Naive B cell (primary cell): Measurements from ENCODE around the gene PLCZ1. TPM values are rescaled to one million over a fixed set of nuclear protein-coding genes. Genes with fewer than 3 reads are reported as not detected.

Experiments used
- ATAC-seq, 2 donors: fragments of 150-1000 bp; cut with Tn5 transposase; 2 replicates each; pipeline ENCODE4 v1.10.0; 2021; ENCODE audit warnings: low read depth in 2 of 2, mild to moderate bottlenecking in 2 of 2, moderate library complexity in 2 of 2
- DNase-seq: peaks from one replicate; pipeline ENCODE4 v3.0.0; 2022
- H3K27ac Mint-ChIP-seq, 6 donors: one replicate each; pipeline ENCODE4 v1.8.0; 2020 to 2022; ENCODE audit warnings: mild to moderate bottlenecking in 6 of 6, mixed read lengths in 6 of 6, moderate library complexity in 5 of 6, inconsistent platforms in 2 of 6
- H3K27me3 Mint-ChIP-seq, 3 donors: one replicate each; pipeline ENCODE4 v1.8.0; 2021 to 2022; ENCODE audit warnings: mixed read lengths in 3 of 3, mild to moderate bottlenecking in 1 of 3
- H3K36me3 Mint-ChIP-seq, 2 donors: one replicate each; pipeline ENCODE4 v1.8.0; 2020 to 2022; ENCODE audit warnings: mixed read lengths in 2 of 2, inconsistent platforms in 1 of 2, mild to moderate bottlenecking in 1 of 2
- H3K4me1 Mint-ChIP-seq, 3 donors: one replicate each; pipeline ENCODE4 v1.8.0; 2020 to 2022; ENCODE audit warnings: mixed read lengths in 3 of 3, inconsistent platforms in 1 of 3, mild to moderate bottlenecking in 1 of 3, moderate library complexity in 1 of 3
- H3K4me3 Mint-ChIP-seq, 8 donors: one replicate each; pipeline ENCODE4 v1.8.0; 2020 to 2022; ENCODE audit warnings: mild to moderate bottlenecking in 8 of 8, mixed read lengths in 8 of 8, moderate library complexity in 8 of 8, inconsistent platforms in 2 of 8
- H3K9me3 Mint-ChIP-seq, 7 donors: one replicate each; pipeline ENCODE4 v1.8.0; 2020 to 2022; ENCODE audit warnings: mixed read lengths in 7 of 7, mild to moderate bottlenecking in 5 of 7, inconsistent platforms in 2 of 7, moderate library complexity in 1 of 7
- polyA plus RNA-seq, 6 donors: library from polyadenylated mRNA; unstranded; fragments of 300-500 nt; fragmentation: Illumina TruSeq; gene quantifications; one replicate each; pipeline ENCODE4 v1.2.3, GENCODE V29; 2021; ENCODE audit warnings: low read depth in 6 of 6

Gene PLCZ1
- polyA plus RNA-seq, 6 donors from 2014 or later: not detected

DNA sequence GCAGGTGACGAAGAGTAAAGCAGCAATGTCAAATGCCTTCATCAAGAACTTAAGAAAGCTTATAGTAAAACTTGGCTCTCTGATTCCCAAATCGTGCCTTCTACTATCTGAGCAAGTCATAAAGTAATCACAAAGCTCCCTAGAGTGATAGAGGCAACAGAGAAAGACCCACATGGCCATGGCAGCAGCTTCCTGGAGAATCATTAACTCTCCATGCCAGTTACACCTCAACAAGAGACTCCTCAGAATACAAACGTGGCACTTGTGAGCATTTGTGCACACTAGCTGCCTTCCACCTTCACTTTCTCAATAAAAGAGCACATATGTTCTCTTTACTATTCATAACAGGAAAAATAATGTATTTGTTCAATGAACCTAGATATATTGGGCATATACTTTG is 48.0 kb downstream of the PLCZ1 start:
- H3K27ac Mint-ChIP-seq: no peak overlapping the region
- H3K9me3 Mint-ChIP-seq: peaks cover 0 to 13% (median 4%) of the 10 kb centered on the region in 7 donors
- no peaks in the 10 kb centered on the region for H3K4me1 Mint-ChIP-seq
- DNase-seq (no peak), ATAC-seq (no peak)
- H3K36me3 Mint-ChIP-seq: no peaks in the 10 kb centered on the region
- no peaks in the 10 kb centered on the region for H3K27me3 Mint-ChIP-seq
- no peak overlapping the region for H3K4me3 Mint-ChIP-seq

- H3K36me3 Mint-ChIP-seq: no peaks in the 10 kb centered on the region
- H3K4me3 Mint-ChIP-seq: no peak overlapping the region
- DNase-seq (no peak), ATAC-seq (no peak)
- H3K4me1 Mint-ChIP-seq: no peaks in the 10 kb centered on the region
- H3K27ac Mint-ChIP-seq: no peak overlapping the region
- peaks cover 0 to 6% (median 0%) of the 10 kb centered on the region in 7 donors for H3K9me3 Mint-ChIP-seq
- H3K27me3 Mint-ChIP-seq: no peaks in the 10 kb centered on the region
These were observed 53.4 kb downstream of the PLCZ1 start for GRCh38 chr12:18684430-18684829.

GRCh38 chr12:18683327-18684013 is 54.3 kb downstream of the PLCZ1 start:
- H3K4me1 Mint-ChIP-seq: no peaks in the 10 kb centered on the region
- DNase-seq (no peak), ATAC-seq (no peak)
- H3K4me3 Mint-ChIP-seq: no peak overlapping the region
- no peaks in the 10 kb centered on the region for H3K36me3 Mint-ChIP-seq
- H3K9me3 Mint-ChIP-seq: peaks cover 0 to 6% (median 0%) of the 10 kb centered on the region in 7 donors
- H3K27me3 Mint-ChIP-seq: no peaks in the 10 kb centered on the region
- H3K27ac Mint-ChIP-seq: no peak overlapping the region

DNA sequence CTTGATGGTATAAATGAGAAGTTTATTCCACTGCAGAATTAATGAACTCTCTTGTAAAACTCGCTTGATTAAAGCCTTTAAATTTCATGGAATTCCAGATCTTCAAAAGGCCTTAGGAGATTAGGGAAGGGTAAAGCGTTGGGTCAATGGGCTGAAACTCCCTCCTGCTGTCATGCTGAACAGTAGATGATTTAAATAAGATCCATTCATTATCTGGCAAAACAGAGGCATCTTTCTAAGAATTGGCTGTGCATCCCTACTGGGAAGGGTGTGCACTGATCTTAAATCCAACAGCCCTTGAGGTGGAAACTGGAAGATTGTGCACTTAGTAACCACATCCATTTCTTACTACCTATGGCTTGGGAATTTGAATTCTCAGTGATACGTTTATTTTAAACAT is 56.0 kb downstream of the PLCZ1 start:
- H3K9me3 Mint-ChIP-seq: peaks cover 0 to 6% (median 0%) of the 10 kb centered on the region in 7 donors
- H3K36me3 Mint-ChIP-seq: no peaks in the 10 kb centered on the region
- ATAC-seq (no peak), DNase-seq (no peak)
- no peaks in the 10 kb centered on the region for H3K27me3 Mint-ChIP-seq
- no peak overlapping the region for H3K4me3 Mint-ChIP-seq
- H3K27ac Mint-ChIP-seq: no peak overlapping the region
- H3K4me1 Mint-ChIP-seq: no peaks in the 10 kb centered on the region

GRCh38 chr12:18676996-18677588 is 60.7 kb downstream of the PLCZ1 start:
- Mint-ChIP-seq H3K4me3 (no peak overlapping the region), H3K9me3 (peaks cover 0 to 13% (median 2%) of the 10 kb centered on the region in 7 donors), H3K4me1 (no peaks in the 10 kb centered on the region), H3K36me3 (no peaks in the 10 kb centered on the region), H3K27me3 (no peaks in the 10 kb centered on the region), H3K27ac (no peak overlapping the region)
- ATAC-seq (no peak), DNase-seq (no peak)

DNA sequence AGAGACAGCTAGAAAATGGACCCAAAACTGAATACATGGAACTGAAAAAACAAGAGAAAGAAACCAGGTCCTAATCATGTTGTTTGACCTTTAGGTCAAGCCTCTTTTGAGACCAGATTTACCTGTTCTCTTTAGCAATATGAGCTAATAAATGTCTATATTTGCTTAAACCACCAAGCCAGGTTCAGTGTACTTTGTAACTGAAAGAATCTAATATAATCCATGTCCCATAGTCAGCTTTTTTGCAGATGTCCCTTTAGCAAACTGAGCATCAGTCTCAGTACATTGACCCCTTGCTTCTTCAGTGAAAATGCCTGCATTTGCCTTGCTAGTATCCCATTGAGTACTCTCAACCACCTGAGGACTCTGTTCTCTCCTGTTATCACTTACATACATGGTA is 61.7 kb downstream of the PLCZ1 start:
- no peaks in the 10 kb centered on the region for H3K36me3 Mint-ChIP-seq
- no peaks in the 10 kb centered on the region for H3K4me1 Mint-ChIP-seq
- no peaks in the 10 kb centered on the region for H3K27me3 Mint-ChIP-seq
- no peak overlapping the region for H3K27ac Mint-ChIP-seq
- H3K9me3 Mint-ChIP-seq: peaks cover 0 to 13% (median 2%) of the 10 kb centered on the region in 7 donors
- H3K4me3 Mint-ChIP-seq: no peak overlapping the region
- no peak for ATAC-seq
- no peak for DNase-seq

DNA sequence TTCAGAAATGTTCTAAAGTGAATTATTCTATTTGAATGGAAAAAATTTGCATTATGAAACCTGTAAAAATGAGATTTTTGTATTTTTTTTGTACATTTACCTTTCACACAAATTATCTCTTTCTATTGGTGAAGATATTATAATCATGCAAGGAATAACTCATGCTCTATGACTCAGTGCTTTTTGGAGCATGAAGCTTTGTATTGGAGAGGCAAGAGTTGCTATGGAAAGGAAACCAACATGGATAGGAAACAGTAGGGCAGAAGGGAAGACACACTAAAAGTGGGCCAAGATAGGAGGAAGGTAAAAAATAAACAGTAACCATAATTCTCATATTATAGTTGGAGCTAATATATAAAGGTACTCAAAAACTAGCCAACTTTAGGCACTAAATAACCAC is 79.0 kb downstream of the PLCZ1 start:
- H3K4me1 Mint-ChIP-seq: no peaks in the 10 kb centered on the region
- peaks cover 0 to 8% of the 10 kb centered on the region in 2 donors for H3K36me3 Mint-ChIP-seq
- no peak overlapping the region for H3K4me3 Mint-ChIP-seq
- peaks cover 10 to 58% (median 25%) of the 10 kb centered on the region in 7 donors for H3K9me3 Mint-ChIP-seq
- no peak overlapping the region for H3K27ac Mint-ChIP-seq
- DNase-seq (no peak), ATAC-seq (no peak)
- H3K27me3 Mint-ChIP-seq: no peaks in the 10 kb centered on the region

DNA sequence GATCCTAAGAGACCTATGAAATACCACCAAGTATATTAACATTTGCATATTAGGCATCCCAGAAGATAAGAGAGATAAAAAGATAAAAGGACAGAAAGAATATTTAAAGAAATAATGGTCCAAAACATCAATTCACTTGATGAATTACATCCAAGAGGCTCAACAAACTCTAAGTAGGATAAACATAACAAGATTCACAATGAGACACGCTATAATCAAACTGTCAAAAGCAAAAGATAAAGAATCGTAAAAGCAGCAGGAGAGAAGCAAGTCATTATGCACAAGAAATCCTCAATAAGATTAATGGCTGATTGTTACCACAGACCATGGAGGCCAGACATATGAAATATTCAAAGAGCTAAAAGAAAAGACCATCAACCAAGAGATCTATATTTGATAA is 79.6 kb downstream of the PLCZ1 start:
- Mint-ChIP-seq H3K4me3 (no peak overlapping the region), H3K9me3 (peaks cover 10 to 58% (median 25%) of the 10 kb centered on the region in 7 donors), H3K4me1 (no peaks in the 10 kb centered on the region), H3K36me3 (peaks cover 0 to 8% of the 10 kb centered on the region in 2 donors), H3K27me3 (no peaks in the 10 kb centered on the region), H3K27ac (no peak overlapping the region)
- ATAC-seq: no peak
- DNase-seq: no peak

GRCh38 chr12:18655351-18655750 is 82.5 kb downstream of the PLCZ1 start:
- no peak for DNase-seq
- Mint-ChIP-seq H3K9me3 (peaks cover 6 to 32% (median 21%) of the 10 kb centered on the region in 7 donors), H3K36me3 (peaks cover 0 to 8% of the 10 kb centered on the region in 2 donors), H3K4me3 (no peak overlapping the region), H3K27me3 (no peaks in the 10 kb centered on the region), H3K4me1 (no peaks in the 10 kb centered on the region), H3K27ac (no peak overlapping the region)
- no peak for ATAC-seq

DNA sequence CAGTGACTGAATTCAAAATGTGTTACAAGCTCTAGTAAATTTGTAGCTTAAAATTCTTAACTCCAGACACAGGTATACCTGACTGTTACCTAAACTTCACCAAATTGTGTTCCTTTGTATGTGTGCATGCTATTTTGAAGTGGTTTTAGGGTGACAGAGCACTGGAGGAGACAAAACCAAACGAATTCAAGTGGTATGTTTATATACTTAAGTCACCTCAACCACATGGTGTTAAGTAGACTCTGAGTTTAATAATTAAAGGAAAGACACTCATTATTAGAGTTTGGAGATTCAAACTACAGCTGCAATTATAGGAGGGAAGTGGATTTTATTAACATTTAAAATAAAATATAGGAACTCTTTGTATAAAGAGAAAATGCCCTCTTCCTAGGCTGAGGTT is 84.3 kb downstream of the PLCZ1 start:
- Mint-ChIP-seq H3K4me3 (no peak overlapping the region), H3K27ac (no peak overlapping the region), H3K36me3 (peaks cover 0 to 8% of the 10 kb centered on the region in 2 donors), H3K27me3 (no peaks in the 10 kb centered on the region), H3K9me3 (peaks cover 6 to 33% (median 20%) of the 10 kb centered on the region in 7 donors), H3K4me1 (no peaks in the 10 kb centered on the region)
- DNase-seq (no peak), ATAC-seq (no peak)

DNA sequence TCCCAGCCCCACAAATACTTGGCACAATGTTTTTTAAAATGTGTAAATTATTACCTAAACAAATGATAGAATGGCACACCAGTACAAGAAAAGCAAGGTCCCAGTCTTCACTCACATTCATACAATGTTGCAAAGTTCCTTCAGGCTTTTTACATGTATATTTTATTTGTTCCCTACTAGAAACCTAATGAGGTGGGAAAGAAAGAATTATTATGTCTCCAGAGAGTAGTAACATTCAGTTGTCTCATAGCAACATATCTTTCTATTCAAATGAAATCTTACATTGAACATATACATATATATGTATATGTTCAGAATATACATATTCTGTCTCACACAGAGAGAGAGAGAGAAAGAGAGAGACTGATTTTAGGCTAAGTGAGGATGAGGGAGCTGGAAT is 85.2 kb downstream of the PLCZ1 start:
- Mint-ChIP-seq H3K27ac (no peak overlapping the region), H3K4me1 (no peaks in the 10 kb centered on the region), H3K36me3 (peaks cover 0 to 8% of the 10 kb centered on the region in 2 donors), H3K27me3 (no peaks in the 10 kb centered on the region), H3K4me3 (no peak overlapping the region), H3K9me3 (peaks cover 2 to 29% (median 13%) of the 10 kb centered on the region in 7 donors)
- DNase-seq: no peak
- ATAC-seq: no peak

DNA sequence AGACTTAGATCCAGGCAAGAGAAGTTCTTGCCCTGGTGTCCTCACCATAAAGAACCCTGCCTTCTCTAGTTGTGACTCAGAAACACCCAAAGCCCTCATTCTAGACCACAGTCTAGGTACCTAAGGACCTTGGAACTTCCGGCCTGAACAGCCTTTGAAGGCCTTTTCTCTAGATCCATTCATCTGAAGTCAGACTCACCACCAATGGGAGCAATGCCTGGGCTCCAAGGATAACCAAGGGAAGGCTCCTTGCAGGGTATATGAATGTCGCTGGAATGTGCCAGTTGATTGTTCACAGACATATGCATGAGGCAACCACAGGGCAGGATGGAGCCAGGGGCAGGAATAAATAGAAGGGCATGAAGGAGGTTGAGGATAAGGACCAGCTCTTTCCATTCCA is 86.3 kb downstream of the PLCZ1 start:
- H3K9me3 Mint-ChIP-seq: peaks cover 0 to 19% (median 3%) of the 10 kb centered on the region in 7 donors

DNA sequence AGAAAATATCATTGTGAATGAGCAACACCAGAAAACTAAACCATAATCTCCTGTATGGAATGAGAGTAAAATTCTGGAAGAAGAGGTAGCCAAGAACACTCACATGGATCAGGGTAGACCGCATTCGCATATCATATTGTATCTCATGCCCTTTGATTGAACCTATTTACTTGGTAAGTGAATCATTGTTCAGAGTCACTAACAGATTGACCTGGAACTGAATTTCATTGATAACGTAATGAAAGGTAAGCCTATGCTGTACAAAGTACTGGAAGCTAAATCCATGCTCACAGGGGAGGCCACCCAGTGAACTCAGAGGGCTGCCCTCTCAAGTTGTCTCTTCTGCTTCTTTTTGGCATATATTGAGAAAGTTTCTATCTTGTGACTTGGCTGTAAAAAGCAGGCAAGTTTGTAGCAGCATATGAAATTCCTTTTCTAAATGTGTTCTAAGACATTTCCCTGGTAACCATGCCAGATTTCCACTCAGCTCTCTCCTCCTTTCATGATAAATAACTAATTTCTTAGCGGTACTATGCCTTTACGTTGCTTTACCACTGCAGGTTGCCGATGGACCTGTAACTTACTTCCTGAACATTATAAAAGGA is 91.4 kb downstream of the PLCZ1 start:
- ATAC-seq: no peak
- no peaks in the 10 kb centered on the region for H3K36me3 Mint-ChIP-seq
- no peaks in the 10 kb centered on the region for H3K27me3 Mint-ChIP-seq

More for the DNA sequence above, 86.3 kb downstream of the PLCZ1 start:
- Mint-ChIP-seq H3K36me3 (peaks cover 0 to 1% of the 10 kb centered on the region in 2 donors), H3K4me3 (peak overlapping the region in 1 of 8 donors; percentile 48), H3K27ac (no peak overlapping the region), H3K27me3 (no peaks in the 10 kb centered on the region), H3K4me1 (no peaks in the 10 kb centered on the region)
- ATAC-seq (no peak), DNase-seq (no peak)

GRCh38 chr12:18644564-18644963 is 93.2 kb downstream of the PLCZ1 start:
- H3K4me3 Mint-ChIP-seq: no peak overlapping the region
- no peak for DNase-seq
- ATAC-seq: no peak
- H3K27ac Mint-ChIP-seq: no peak overlapping the region
- H3K27me3 Mint-ChIP-seq: no peaks in the 10 kb centered on the region
- H3K9me3 Mint-ChIP-seq: peaks cover 0 to 9% (median 0%) of the 10 kb centered on the region in 7 donors
- no peaks in the 10 kb centered on the region for H3K36me3 Mint-ChIP-seq
- H3K4me1 Mint-ChIP-seq: no peaks in the 10 kb centered on the region

More for the DNA sequence above, 91.4 kb downstream of the PLCZ1 start:
- H3K4me3 Mint-ChIP-seq: no peak overlapping the region
- no peak overlapping the region for H3K27ac Mint-ChIP-seq
- peaks cover 0 to 18% (median 2%) of the 10 kb centered on the region in 7 donors for H3K9me3 Mint-ChIP-seq
- no peaks in the 10 kb centered on the region for H3K4me1 Mint-ChIP-seq
- DNase-seq: no peak
